GM19395 (cell line): ENCODE results near the gene ELP1.

Experiments
- ATAC-seq: cut with Tn5 transposase; IDR thresholded peaks from one replicate; pipeline ENCODE4 v1.9.1; 2021; ENCODE audit warnings: mild to moderate bottlenecking, moderate library complexity; ENCODE audit not compliant: unreplicated experiment

Gene ELP1

DNA sequence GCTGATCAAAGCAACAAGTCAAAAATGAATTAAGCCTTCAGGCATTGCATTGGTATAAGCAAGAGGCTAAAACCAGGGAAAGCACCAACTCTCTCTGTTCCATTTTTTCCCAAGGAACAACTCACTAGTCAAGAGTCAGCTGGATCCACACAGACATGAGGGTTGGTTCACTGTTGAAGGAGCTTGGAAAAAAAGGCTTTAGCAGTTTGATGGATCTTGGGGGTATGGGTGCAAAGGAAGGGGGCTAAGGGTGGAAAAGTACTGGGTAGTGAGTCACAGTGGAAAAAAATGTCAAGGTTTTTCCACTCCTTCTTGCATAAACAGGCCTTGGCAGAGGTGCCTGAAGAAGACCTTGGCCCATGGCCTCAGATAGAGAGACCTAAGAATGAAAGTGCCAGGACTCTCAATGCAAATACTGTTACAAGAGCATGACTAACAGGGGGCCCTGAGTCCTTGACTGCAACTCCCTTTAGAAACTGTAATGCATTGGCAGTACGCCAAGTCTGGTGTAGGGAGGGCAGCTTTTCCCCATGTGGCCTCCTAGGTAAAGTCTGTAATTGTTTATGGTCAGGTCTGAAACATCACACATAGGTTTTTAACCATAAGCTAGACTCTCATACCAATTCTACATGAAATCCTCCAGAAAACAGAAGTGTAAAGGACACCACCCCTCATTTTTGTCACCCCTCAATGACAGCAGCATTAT lies 48.1 kb downstream of the ELP1 start:
- ATAC-seq = peak; percentile 98

GRCh38 chr9:108884701-108885100 lies 49.2 kb downstream of the ELP1 start:
- ATAC-seq = no peak

DNA sequence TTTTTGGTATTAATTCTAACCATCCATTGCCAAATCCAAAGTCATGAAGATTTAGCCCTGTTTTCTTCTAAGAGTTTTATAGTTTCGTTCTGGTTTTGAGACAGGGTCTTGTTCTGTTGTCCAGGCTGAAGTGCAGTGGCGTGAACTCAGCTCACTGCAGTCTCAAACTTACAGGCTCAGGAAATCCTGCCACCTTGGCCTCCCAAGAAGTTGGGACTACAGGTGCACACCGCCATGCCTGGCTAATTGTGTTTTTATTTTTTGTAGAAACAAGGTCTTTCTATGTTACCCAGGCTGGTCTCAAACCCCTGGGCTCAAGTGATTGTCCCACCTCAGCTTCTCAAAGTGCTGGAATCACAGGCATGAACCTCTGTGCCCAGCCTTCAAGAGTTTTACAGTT lies 50.8 kb downstream of the ELP1 start:
- ATAC-seq = no peak

GRCh38 chr9:108882052-108882888 lies 51.7 kb downstream of the ELP1 start:
- ATAC-seq = no peak

GRCh38 chr9:108880738-108881316 lies 53.1 kb downstream of the ELP1 start:
- no peak for ATAC-seq

DNA sequence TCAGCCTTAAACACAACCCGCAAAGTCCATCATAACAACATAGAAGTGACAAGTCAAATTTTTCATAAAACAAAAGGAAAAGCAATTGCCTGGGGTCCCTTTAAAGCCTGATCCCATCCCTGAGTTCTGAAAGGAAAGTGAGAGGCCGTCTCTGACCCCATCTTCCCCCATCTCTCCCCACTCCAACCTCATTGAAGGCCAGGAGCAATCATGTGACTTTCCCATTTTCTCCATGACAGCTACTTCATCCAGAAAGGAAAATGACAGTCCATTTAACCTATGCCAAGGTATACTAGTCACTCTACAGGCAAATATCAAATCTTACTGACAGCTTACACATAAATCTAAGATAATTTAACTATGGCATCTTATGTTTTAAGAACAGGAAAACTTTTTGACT lies 56.4 kb downstream of the ELP1 start:
- no peak for ATAC-seq

DNA sequence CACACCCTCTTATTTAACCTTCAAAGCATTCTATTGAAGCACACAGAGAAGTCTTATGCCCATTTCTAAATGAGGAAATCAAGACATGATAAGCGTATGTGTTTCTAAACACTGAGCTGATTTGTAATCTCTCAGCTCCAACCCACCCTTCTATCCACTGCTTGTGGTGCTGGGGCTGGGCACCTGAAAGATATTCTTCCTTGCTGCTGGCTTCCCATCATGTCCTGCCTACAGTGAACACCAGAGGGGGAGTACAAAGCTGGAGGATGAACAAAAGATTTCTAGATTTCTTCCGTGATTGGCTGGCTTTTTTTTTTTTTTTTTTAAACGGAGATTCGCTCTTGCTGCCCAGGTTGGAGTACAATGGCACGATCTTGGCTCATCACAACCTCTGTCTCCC lies 57.5 kb downstream of the ELP1 start:
- ATAC-seq = no peak

- no peak for ATAC-seq
Observed at GRCh38 chr9:108874058-108874788, 59.7 kb downstream of the ELP1 start.

- ATAC-seq = no peak
Observed at GRCh38 chr9:108869092-108869725, 64.7 kb downstream of the ELP1 start.

DNA sequence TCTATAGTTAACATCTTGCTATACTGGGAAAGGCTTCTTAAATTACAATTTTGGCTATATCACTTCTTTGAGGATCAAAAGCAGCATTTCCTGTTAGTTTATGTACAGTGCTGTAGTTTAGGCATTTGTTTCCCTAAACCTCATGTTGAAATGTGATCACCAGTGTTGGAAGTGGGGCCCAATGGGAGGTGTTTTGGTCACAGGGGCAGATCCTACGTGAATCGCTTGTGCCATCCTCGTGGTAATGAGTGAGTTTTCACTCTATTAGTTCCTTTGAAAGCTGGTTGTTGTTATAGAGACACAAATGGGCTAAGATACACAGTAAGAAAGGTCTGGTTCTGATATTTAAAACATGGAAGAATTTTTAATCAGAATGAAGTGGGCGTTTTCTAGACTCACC lies 66.1 kb downstream of the ELP1 start:
- ATAC-seq = no peak

DNA sequence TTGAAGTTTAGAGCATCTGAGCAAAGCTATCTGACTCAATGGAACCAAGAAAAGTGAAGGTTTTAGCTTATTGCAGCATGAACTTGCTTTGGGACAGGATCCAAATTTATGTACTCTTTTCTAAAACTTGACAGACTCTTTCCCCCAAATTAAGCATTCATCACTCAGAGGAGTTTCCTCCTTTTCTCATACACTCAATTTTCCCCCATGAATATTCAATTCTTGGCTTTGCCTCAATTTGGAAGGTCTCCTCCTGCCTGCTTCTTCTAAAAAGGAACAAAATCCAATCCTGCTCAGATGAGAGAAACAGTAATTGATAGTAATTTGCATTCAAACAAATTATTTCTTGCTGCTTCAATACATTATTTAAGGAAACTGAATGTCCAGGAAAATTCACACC lies 66.8 kb downstream of the ELP1 start:
- no peak for ATAC-seq

DNA sequence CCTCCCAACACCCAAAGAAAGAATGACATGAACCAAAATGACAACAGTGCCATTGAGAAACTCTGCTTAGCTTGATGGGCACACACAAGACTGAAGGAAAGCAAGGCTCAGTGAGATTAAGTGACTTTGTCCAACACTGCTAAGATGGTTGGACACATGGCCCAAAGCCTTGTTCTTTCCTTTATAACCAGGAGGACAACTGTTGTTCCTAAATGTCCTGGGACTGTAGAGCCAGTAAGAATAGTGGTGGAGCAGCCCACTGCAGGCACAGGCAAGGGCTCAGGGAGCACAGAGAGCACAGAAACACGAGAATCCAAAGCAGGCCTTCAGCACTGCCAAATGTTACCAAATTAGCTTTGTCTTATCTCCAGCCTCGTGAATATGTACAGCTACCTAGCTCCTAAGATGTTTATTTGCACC lies 67.9 kb downstream of the ELP1 start:
- ATAC-seq = no peak

DNA sequence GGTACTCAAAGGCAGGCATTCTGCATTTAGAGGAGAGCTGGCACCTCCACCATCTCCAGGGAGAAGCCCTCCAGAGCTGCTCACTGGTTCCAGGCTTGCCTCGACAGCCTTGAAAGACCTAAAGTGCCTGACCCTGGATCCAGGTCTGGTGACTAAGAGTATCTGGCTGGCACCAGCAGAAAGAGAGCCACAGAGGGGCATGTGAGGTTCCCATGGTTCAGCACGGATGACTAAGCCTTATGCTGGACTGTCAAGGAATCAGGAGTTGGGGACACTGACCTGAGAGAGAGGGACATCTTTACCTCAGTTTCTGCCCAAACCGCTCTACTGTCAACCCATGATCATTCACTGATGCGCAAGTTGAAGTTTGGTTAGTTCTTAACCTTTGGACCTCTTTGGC lies 68.9 kb downstream of the ELP1 start:
- ATAC-seq = no peak

GRCh38 chr9:108864446-108864845 lies 69.5 kb downstream of the ELP1 start:
- ATAC-seq = no peak

- no peak for ATAC-seq
Observed at GRCh38 chr9:108863891-108864290, 70.0 kb downstream of the ELP1 start.

GRCh38 chr9:108861997-108862396 lies 71.9 kb downstream of the ELP1 start, which contains the start of gene ACTL7A:
ACTL7A (plus strand) TSS chr9:108862266; CDS start chr9:108862323, 57 bp downstream.
- no peak for ATAC-seq

DNA sequence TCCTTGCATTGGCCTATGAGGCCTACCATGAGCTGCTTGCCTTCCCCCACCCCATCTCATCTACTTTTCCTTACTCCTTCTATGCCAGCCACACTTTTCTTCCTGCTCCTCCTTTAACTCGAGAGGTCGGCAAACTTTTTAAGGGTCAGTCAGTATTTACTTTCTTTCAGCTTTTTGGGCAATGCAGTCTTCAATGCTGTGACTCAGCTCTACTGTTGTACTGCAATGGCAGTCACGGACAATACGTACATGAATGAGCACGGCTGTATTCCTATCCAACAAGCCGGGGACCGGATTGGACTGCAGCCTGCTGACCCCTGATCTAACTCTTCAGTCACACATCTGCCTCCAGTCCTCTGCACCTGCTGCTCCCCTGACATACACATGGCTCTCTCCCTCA lies 72.5 kb downstream of the ELP1 start:
- no peak for ATAC-seq

DNA sequence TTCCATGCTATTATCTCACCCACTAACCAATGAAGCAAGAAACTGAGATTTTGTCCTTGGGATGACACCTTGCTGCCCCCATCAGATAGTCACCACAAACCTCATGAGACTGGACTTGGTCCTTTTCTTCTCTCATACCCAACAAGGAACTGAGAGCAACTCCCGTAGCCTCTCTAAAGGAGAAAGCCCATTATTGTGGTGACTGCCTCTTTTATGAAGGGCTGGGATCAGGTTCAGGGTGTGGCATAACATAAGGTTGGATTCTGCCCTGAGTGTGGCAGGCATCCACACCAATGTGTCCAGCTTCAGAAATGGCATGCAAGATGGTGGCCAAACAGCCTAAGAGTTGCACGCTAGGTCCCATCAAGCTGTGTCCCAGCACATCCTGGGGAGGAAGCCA lies 73.2 kb downstream of the ELP1 start:
- ATAC-seq = no peak

DNA sequence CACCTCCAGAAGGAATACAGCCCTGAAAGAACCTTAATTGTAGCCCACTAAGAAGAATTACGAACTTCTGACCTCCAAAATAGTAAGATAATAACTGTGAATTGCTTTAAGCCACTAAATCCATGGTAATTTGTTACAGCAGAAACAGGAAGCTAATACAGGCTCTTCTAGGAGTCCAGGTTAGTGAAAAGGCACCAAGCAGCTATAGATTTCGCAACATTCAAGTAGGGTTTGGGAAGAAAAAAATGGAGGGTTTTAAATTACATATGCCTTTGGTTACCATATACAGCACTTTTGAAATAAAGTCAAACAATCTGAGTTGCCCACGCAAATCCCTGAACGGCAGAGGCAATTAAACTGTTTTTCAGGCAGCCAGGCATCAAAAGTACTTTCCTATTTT lies 73.6 kb downstream of the ELP1 start:
- ATAC-seq = no peak

- peak; percentile 74 for ATAC-seq
Observed at GRCh38 chr9:108859459-108860114, 74.3 kb downstream of the ELP1 start.
